ENCODE data around the gene P2RX3.

Gene P2RX3

GRCh38 chr11:57363131-57364080, 25.3 kb downstream of the P2RX3 start:
- Mint-ChIP-seq H3K4me3 (no peak overlapping the region), H3K9me3 (no peaks in the 10 kb centered on the region), H3K27ac (ENCODE audit: low read depth) (no peak overlapping the region), H3K27me3 (peaks cover 26% of the 10 kb centered on the region), H3K36me3 (ENCODE audit: insufficient read depth) (peaks cover 2% of the 10 kb centered on the region), H3K4me1 (no peaks in the 10 kb centered on the region)
- DNase-seq (ENCODE audit: low spot score in 2 of 2) (no peak), ATAC-seq (replicated peaks; ENCODE audit: extremely low read depth, poor library complexity, severe bottlenecking) (no peak)

DNA sequence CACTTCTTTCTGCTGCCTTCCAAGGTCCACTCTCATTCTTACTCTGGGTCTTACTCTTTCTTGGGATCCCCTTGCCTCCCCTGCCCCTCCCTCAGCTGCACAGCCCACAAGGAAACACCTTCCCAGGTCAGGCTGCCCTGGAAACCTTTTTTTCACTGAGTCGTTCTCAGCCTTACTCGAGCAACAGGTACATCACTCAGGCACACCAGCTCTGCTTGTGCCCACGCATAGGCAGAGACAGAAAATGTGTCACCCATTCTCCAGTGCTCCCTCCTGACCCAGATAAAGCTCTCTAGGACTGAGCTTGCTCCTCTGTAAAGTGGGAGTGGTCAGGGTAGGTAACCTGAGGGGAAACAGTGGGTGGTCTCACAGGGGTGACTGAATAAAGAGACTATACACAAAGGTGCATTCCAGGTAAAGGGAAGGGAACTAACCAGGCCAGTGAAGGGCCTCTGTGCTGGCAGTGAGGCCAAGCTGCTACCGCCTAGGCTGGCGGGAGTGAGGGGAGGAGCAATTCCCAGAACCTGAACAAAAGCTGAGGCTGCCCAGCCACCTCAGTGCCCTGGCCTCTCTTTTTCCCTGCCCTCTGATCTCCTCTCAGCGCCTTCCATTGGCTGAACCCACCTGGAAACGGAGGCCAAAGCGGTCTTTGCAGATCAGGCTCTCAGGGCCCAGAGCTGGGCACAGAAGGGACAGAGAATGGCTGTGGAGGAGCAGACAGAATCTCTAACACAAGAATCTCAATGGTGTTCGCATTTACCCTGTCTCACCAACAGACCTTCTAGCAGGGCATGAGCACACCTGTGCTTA, 26.9 kb downstream of the P2RX3 start:
- no peak overlapping the region for H3K27ac Mint-ChIP-seq (ENCODE audit: low read depth)
- no peak for ATAC-seq (replicated peaks; ENCODE audit: extremely low read depth, poor library complexity, severe bottlenecking)
- peaks cover 26% of the 10 kb centered on the region for H3K27me3 Mint-ChIP-seq
- H3K9me3 Mint-ChIP-seq: no peaks in the 10 kb centered on the region
- H3K36me3 Mint-ChIP-seq (ENCODE audit: insufficient read depth): peaks cover 2% of the 10 kb centered on the region
- no peaks in the 10 kb centered on the region for H3K4me1 Mint-ChIP-seq
- no peak for DNase-seq (ENCODE audit: low spot score in 2 of 2)
- no peak overlapping the region for H3K4me3 Mint-ChIP-seq

DNA sequence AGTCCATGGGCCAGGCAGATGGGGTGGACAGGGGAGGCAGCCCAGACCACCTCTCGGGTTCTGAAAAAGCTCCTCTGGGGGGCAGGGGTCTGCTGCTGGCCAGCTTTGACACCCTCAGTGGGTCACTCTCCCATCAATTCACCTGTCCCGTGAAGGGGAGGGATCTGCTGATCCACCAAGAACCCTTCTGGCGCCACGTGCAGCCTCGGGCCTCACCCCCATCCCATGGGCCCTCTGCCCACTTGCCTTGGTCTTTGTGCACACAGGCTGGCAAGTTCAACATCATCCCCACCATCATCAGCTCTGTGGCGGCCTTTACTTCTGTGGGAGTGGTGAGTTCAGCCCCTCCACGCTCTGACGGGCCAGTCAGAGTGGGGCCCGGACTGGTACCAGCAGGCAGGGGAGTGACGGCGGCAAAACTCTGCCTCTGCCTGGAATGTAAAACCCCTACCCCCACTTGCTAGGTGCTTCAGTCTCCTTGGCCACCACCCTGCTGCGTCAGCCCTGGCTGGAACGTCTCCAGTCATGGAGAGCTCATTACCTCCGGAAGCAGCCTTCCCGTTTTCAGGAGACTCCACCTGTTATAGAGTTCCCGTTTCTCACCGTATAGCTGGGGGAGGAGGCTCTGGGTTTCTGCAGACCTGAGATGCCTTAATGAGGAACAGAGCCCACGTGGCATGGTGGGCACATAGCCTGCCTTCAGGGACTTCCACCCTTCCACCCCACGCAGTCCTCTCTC, 30.1 kb downstream of the P2RX3 start:
- Mint-ChIP-seq H3K27me3 (peaks cover 26% of the 10 kb centered on the region), H3K4me1 (no peaks in the 10 kb centered on the region), H3K36me3 (ENCODE audit: insufficient read depth) (peaks cover 2% of the 10 kb centered on the region), H3K27ac (ENCODE audit: low read depth) (no peak overlapping the region), H3K9me3 (no peaks in the 10 kb centered on the region), H3K4me3 (no peak overlapping the region)
- no peak for ATAC-seq (replicated peaks; ENCODE audit: extremely low read depth, poor library complexity, severe bottlenecking)
- no peak for DNase-seq (ENCODE audit: low spot score in 2 of 2)

DNA sequence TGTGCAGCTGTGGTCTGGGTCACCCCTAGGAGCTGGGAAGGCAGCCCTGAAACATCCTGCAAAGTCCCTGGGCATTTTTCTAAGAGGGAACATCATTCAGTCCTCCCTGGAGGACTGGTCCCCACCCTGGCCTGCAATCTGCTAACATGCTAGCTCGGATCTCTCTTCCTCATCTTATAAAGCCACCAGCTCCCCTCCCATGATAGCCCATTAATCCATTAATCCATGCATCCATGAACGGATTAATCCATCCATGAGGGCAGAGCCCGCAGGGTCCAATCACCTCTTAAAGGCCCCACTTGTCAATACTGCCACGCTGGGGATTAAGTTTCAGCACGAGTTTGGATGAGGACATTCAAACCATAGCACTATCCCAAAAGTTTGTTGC, 30.7 kb downstream of the P2RX3 start:
- H3K27ac Mint-ChIP-seq (ENCODE audit: low read depth): no peak overlapping the region
- H3K9me3 Mint-ChIP-seq: no peaks in the 10 kb centered on the region
- no peak overlapping the region for H3K4me3 Mint-ChIP-seq
- H3K27me3 Mint-ChIP-seq: peaks cover 25% of the 10 kb centered on the region
- DNase-seq (ENCODE audit: low spot score in 2 of 2) (no peak), ATAC-seq (replicated peaks; ENCODE audit: extremely low read depth, poor library complexity, severe bottlenecking) (no peak)
- peaks cover 2% of the 10 kb centered on the region for H3K36me3 Mint-ChIP-seq (ENCODE audit: insufficient read depth)
- no peaks in the 10 kb centered on the region for H3K4me1 Mint-ChIP-seq

DNA sequence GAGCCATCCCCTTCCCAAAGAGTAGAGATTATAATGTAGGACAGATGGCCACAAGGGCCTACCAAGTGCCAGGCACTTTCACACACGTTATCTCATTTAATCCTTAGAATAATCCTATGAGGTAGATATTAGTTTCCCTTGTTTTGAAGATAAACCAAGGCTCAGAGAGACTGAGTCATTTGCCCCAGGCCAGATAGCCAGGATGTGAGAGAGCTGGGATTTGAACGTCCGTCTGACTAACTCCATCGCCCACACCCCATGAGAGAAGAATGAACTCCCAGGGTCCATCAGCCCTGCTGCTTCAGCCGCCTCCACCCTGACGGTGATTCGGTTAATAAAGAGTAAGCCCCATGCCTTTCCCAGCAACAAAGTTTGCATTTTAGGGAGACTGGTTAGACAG, 32.1 kb downstream of the P2RX3 start:
- ATAC-seq (replicated peaks; ENCODE audit: extremely low read depth, poor library complexity, severe bottlenecking) (no peak), DNase-seq (ENCODE audit: low spot score in 2 of 2) (no peak)
- no peaks in the 10 kb centered on the region for H3K4me1 Mint-ChIP-seq
- no peaks in the 10 kb centered on the region for H3K9me3 Mint-ChIP-seq
- H3K36me3 Mint-ChIP-seq (ENCODE audit: insufficient read depth): peaks cover 2% of the 10 kb centered on the region
- peaks cover 11% of the 10 kb centered on the region for H3K27me3 Mint-ChIP-seq
- no peak overlapping the region for H3K27ac Mint-ChIP-seq (ENCODE audit: low read depth)
- H3K4me3 Mint-ChIP-seq: no peak overlapping the region

GRCh38 chr11:57370941-57371340, 32.8 kb downstream of the P2RX3 start:
- H3K27ac Mint-ChIP-seq (ENCODE audit: low read depth): no peak overlapping the region
- H3K36me3 Mint-ChIP-seq (ENCODE audit: insufficient read depth): peaks cover 2% of the 10 kb centered on the region

DNA sequence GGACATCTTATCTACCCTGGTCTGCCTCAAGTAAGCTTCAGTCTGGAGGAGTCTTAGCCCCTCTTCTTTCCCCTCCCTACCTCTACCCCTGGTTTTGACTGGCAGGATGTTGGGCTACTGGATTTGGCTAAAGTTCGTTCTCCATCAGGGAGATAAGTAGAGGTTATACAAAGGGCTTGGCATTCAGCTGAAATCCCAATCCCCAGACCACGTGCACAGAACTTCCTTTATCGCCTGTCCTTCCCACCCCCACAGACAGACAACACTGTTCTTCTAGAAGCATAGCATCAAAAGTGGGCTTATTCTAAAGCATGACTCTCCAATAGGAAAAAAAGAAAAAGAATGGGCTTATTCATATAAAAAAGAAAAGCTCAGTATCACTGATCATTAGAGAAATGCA, 35.0 kb downstream of the P2RX3 start:
- Mint-ChIP-seq H3K36me3 (ENCODE audit: insufficient read depth) (peaks cover 3% of the 10 kb centered on the region), H3K4me1 (no peaks in the 10 kb centered on the region), H3K9me3 (no peaks in the 10 kb centered on the region), H3K27me3 (peaks cover 11% of the 10 kb centered on the region), H3K4me3 (no peak overlapping the region), H3K27ac (ENCODE audit: low read depth) (no peak overlapping the region)
- no peak for DNase-seq (ENCODE audit: low spot score in 2 of 2)
- ATAC-seq (replicated peaks; ENCODE audit: extremely low read depth, poor library complexity, severe bottlenecking): no peak

More at GRCh38 chr11:57370941-57371340, 32.8 kb downstream of the P2RX3 start:
- H3K4me3 Mint-ChIP-seq: no peak overlapping the region
- no peaks in the 10 kb centered on the region for H3K4me1 Mint-ChIP-seq
- peaks cover 6% of the 10 kb centered on the region for H3K27me3 Mint-ChIP-seq
- DNase-seq (ENCODE audit: low spot score in 2 of 2) (no peak), ATAC-seq (replicated peaks; ENCODE audit: extremely low read depth, poor library complexity, severe bottlenecking) (no peak)
- no peaks in the 10 kb centered on the region for H3K9me3 Mint-ChIP-seq

DNA sequence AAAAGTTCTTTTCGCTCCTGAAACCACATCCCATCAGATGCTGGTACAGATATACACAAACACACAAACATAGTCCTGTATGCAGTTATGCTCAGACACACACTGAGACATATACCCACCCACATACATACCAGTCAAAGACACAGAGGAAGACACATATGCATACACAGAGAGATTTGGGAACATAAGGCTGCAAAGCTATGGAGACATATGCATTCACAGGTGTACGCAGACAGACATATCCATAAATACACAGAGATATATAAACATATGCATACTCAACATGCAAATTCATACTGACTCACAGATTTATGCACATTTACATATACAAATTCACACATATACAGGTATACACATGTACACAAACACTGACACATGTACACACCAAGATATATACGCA, 36.8 kb downstream of the P2RX3 start:
- H3K4me3 Mint-ChIP-seq: no peak overlapping the region
- H3K27me3 Mint-ChIP-seq: peaks cover 22% of the 10 kb centered on the region
- DNase-seq (ENCODE audit: low spot score in 2 of 2) (no peak), ATAC-seq (replicated peaks; ENCODE audit: extremely low read depth, poor library complexity, severe bottlenecking) (no peak)
- H3K36me3 Mint-ChIP-seq (ENCODE audit: insufficient read depth): peaks cover 3% of the 10 kb centered on the region
- no peak overlapping the region for H3K27ac Mint-ChIP-seq (ENCODE audit: low read depth)
- no peaks in the 10 kb centered on the region for H3K4me1 Mint-ChIP-seq
- H3K9me3 Mint-ChIP-seq: no peaks in the 10 kb centered on the region

DNA sequence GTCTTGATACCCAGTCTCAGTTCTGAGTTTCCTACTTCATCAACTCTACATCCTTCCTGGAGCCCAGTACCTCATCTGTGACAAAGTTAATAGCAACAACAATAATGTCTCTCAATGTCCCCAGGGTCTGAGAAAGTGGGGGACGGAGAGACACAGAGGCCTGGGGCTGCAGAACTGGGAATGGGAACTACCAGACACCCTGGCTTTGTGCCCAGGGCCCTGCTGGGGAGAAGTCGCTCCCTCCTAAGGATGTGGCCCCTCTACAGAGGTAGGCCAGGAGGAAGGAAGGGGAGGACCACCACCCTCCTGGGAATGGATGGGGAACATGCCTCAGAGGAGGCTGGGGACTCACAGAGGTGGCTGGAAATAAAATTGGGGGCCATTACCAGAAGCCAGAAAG, 37.3 kb downstream of the P2RX3 start:
- Mint-ChIP-seq H3K36me3 (ENCODE audit: insufficient read depth) (peaks cover 3% of the 10 kb centered on the region), H3K9me3 (no peaks in the 10 kb centered on the region), H3K4me3 (no peak overlapping the region), H3K4me1 (no peaks in the 10 kb centered on the region), H3K27ac (ENCODE audit: low read depth) (no peak overlapping the region), H3K27me3 (peaks cover 27% of the 10 kb centered on the region)
- DNase-seq (ENCODE audit: low spot score in 2 of 2): no peak
- no peak for ATAC-seq (replicated peaks; ENCODE audit: extremely low read depth, poor library complexity, severe bottlenecking)

GRCh38 chr11:57376095-57377090, 38.2 kb downstream of the P2RX3 start:
- H3K27me3 Mint-ChIP-seq: peaks cover 35% of the 10 kb centered on the region
- H3K9me3 Mint-ChIP-seq: no peaks in the 10 kb centered on the region
- no peak for ATAC-seq (replicated peaks; ENCODE audit: extremely low read depth, poor library complexity, severe bottlenecking)
- H3K4me3 Mint-ChIP-seq: no peak overlapping the region
- no peaks in the 10 kb centered on the region for H3K4me1 Mint-ChIP-seq
- H3K36me3 Mint-ChIP-seq (ENCODE audit: insufficient read depth): peaks cover 3% of the 10 kb centered on the region
- no peak overlapping the region for H3K27ac Mint-ChIP-seq (ENCODE audit: low read depth)
- no peak for DNase-seq (ENCODE audit: low spot score in 2 of 2)

- DNase-seq (ENCODE audit: low spot score in 2 of 2): no peak
- no peaks in the 10 kb centered on the region for H3K9me3 Mint-ChIP-seq
Observed at GRCh38 chr11:57377107-57377506, 39.0 kb downstream of the P2RX3 start.

More at GRCh38 chr11:57377107-57377506, 39.0 kb downstream of the P2RX3 start:
- H3K27me3 Mint-ChIP-seq: peaks cover 42% of the 10 kb centered on the region
- no peak overlapping the region for H3K27ac Mint-ChIP-seq (ENCODE audit: low read depth)
- H3K4me1 Mint-ChIP-seq: no peaks in the 10 kb centered on the region
- peaks cover 3% of the 10 kb centered on the region for H3K36me3 Mint-ChIP-seq (ENCODE audit: insufficient read depth)
- no peak for ATAC-seq (replicated peaks; ENCODE audit: extremely low read depth, poor library complexity, severe bottlenecking)
- H3K4me3 Mint-ChIP-seq: no peak overlapping the region

Data from central memory CD8-positive, alpha-beta T cell (primary cell).